AG04450 (cell line): ENCODE data around the gene GTPBP3. TPM values are rescaled to one million over a fixed set of nuclear protein-coding genes. Genes with fewer than 3 reads are reported as not detected.

Source experiments
- CTCF ChIA-PET: fragments of 300-600, 350-600 bp; formaldehyde crosslinking; extraction: SDS; loops from one replicate; lab custom pipeline; 2022; ENCODE audit warnings: antibody characterized with exemption, inconsistent platforms; lab: Charles Lee
- POLR2A ChIA-PET: fragments of 350-600 bp; formaldehyde crosslinking; extraction: SDS; loops from one replicate; lab custom pipeline; 2021; ENCODE audit warnings: antibody characterized with exemption, inconsistent platforms; lab: Yijun Ruan, JAX
- DNase-seq: peaks from one replicate; pipeline ENCODE4 v3.0.0-alpha.2; 2011; ENCODE audit warnings: low read depth, low spot score
- H3K27ac ChIP-seq: one replicate; pipeline ENCODE4 v1.5.1; 2012; ENCODE audit warnings: low read depth, low read length, control low read depth
- H3K27me3 ChIP-seq: one replicate; pipeline ENCODE4 v1.6.0; 2012; ENCODE audit warnings: low read length; ENCODE audit not compliant: control insufficient read depth, insufficient read depth
- H3K4me3 ChIP-seq: 2 replicates; pipeline ENCODE4 v1.5.1; 2011; ENCODE audit warnings: mild to moderate bottlenecking, low read depth, low read length, control low read depth
- H3K9me3 ChIP-seq: 2 replicates; pipeline ENCODE4 v1.5.1; 2012; ENCODE audit warnings: low read length; ENCODE audit not compliant: control insufficient read depth, insufficient read depth
- CTCF ChIP-seq: IDR thresholded peaks from 2 replicates; pipeline ENCODE4 v1.5.1; 2011; ENCODE audit warnings: low read depth, low read length, control low read depth, inconsistent platforms
- polyA plus RNA-seq: library from polyadenylated mRNA; depleted of rRNA; stranded (reverse); fragments of >200 nt; gene quantifications from 2 replicates; pipeline ENCODE4 v1.2.3, GENCODE V29; 2011

GTPBP3 gene
- polyA plus RNA-seq, 1 experiment = 4.7 TPM

DNA sequence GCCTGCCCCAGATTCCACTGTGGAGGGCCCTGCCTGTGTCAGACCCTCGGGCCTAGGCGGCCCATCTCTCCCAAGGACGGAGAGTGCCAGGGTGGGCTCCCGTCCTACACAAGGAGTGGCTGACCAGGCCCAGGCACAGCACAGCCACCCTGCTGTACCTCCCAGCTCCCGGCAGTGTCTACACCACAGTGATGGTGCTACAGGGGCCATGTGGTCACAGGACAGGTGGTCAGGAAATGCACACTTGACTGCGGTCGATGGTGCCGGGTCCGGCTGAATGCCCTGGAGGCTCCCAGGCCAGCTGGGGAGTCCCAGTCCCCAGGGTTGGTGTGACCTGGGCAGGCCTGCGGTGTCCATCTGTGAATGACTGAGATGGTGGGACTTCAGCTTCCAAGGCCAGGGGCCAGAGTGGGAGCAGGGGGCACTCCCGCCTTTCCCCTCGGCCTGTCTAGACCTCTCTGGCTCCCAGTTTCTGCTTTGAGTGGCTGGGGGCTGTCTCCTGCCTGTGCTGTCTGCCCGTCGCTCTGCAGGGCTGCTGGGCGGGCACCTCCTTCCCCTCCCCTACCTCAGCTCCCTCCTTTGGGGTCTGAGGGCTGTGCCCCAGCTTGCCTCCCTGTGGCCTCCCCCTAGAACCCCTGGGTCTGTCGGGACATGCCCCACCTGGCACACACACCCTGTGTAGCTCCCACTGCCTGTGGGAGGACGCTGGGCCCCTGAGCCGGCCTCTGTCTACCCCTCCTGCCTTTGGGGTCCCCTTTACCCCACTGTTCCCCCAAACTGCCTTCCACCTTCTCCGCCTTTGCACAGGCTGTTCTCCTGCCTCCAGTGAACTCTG is 15.5 kb upstream of the GTPBP3 start:
- H3K27me3 ChIP-seq = no peaks in the 10 kb centered on the region
- no peak for DNase-seq
- CTCF ChIA-PET = interaction anchor here (0.7 to 1.1 kb wide), 2 partner anchors 17 to 49 kb away, joined by 3 to 4 read pairs; partner anchors contain the start of gene MRPL34
- POLR2A ChIA-PET = interaction anchor here (0.7 to 1.8 kb wide), 2 partner anchors 13 to 1224 kb away, joined by 3 to 5 read pairs; partner anchors contain the start of gene DDA1
- no peak for TF ChIP-seq CTCF
- no peak overlapping the region for H3K27ac ChIP-seq
- H3K9me3 ChIP-seq = no peaks in the 10 kb centered on the region; the same call in 1 of the 2 replicates
- H3K4me3 ChIP-seq = no peak overlapping the region

- H3K9me3 ChIP-seq = no peaks in the 10 kb centered on the region; the same call in 1 of the 2 replicates
- ChIA-PET POLR2A (no interaction called here), CTCF (interaction anchor here (1.1 kb wide), 1 partner anchor 18 kb away, joined by 3 read pairs; the partner anchor contains the start of gene MRPL34)
- TF ChIP-seq CTCF = no peak
- H3K27ac ChIP-seq = no peak overlapping the region
- no peak for DNase-seq
- no peak overlapping the region for H3K4me3 ChIP-seq
- no peaks in the 10 kb centered on the region for H3K27me3 ChIP-seq
Measured at GRCh38 chr19:17322854-17323253, 14.5 kb upstream of the GTPBP3 start.

DNA sequence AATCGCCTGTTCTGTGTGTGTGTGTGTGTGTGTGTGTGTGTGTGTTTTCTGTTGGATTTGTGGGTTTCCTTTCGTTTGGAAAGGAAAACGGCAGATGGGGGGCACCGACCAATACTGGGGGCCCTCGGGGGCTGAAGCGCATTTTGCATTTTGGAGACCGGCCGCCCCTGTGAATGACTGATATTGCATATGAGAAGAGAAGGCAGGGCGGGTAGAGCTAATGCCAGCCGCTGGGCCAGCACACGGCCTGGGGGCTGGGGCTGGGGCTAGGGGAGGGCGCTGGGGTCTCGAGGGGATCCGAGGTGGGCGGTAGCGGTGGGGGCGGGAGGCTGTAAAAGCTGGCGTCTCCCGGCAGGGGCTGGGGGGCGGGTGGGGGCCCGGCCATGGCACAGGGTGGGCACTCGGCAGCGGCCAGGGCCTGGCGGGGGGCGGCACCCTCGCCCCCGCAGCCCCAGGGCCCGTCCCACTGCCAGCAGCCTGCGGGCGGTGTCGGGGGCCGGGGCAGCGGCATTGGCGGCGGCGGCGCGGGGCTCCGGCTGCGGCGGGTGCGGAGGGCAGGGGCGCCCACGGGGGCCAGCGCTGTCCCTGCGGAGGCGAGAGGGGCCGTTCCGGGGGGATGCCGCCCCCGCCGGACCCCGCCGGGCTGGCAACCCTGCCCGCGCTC is 13.9 kb upstream of the GTPBP3 start:
- Histone ChIP-seq H3K27ac (no peak overlapping the region), H3K9me3 (no peaks in the 10 kb centered on the region; the same call in 1 of the 2 replicates), H3K4me3 (no peak overlapping the region), H3K27me3 (no peaks in the 10 kb centered on the region)
- POLR2A ChIA-PET = interaction anchor here (0.7 to 1.4 kb wide), 2 partner anchors 14 to 52 kb away, joined by 3 to 5 read pairs; partner anchors contain the start of gene DDA1
- DNase-seq = no peak
- TF ChIP-seq CTCF = no peak
- CTCF ChIA-PET = interaction anchor here (1.1 kb wide), 1 partner anchor 18 kb away, joined by 3 read pairs; the partner anchor contains the start of gene MRPL34

GRCh38 chr19:17323964-17324332 is 13.4 kb upstream of the GTPBP3 start:
- no peak for TF ChIP-seq CTCF
- Histone ChIP-seq H3K9me3 (no peaks in the 10 kb centered on the region; the same call in 1 of the 2 replicates), H3K27ac (no peak overlapping the region), H3K27me3 (no peaks in the 10 kb centered on the region), H3K4me3 (no peak overlapping the region)
- ChIA-PET CTCF (no interaction called here), POLR2A (interaction anchor here (0.7 to 1.4 kb wide), 3 partner anchors 15 to 52 kb away, joined by 3 to 5 read pairs (median 3); partner anchors contain the start of gene DDA1)
- no peak for DNase-seq
